SK-N-SH treated with all-trans-retinoic acid at 6 μM for 48 hours (cell line): Measurements from ENCODE around the gene CROCC2.

Experiments used
- ATAC-seq: fragments of 200-7000 bp; cut with Tn5 transposase; 3 replicates; pipeline ENCODE4 v1.9.1; 2020; ENCODE audit warnings: mild to moderate bottlenecking, moderate library complexity
- BACH2 ChIP-seq: fragments of 250-450 bp; sonication (Bioruptor Pico); IDR thresholded peaks from 2 replicates; pipeline ENCODE4 v1.9.0; 2021; ENCODE audit warnings: mild to moderate bottlenecking, borderline replicate concordance
- CREB5 ChIP-seq: fragments of 250-450 bp; sonication (Bioruptor Pico); IDR thresholded peaks from 2 replicates; pipeline ENCODE4 v1.5.1; 2020; ENCODE audit warnings: low read depth, mild to moderate bottlenecking, moderate library complexity
- CSDC2 ChIP-seq: fragments of 250-450 bp; sonication (Bioruptor Pico); IDR thresholded peaks from 2 replicates; pipeline ENCODE4 v1.5.0; 2020; ENCODE audit warnings: mild to moderate bottlenecking, moderate library complexity
- CSRNP3 ChIP-seq: fragments of 250-450 bp; sonication (Bioruptor Pico); IDR thresholded peaks from 2 replicates; pipeline ENCODE4 v1.5.1; 2021; ENCODE audit warnings: mild to moderate bottlenecking, moderate library complexity
- ESRRG ChIP-seq: fragments of 250-450 bp; sonication (Bioruptor Pico); IDR thresholded peaks from 2 replicates; pipeline ENCODE4 v1.6.1; 2021; ENCODE audit warnings: mild to moderate bottlenecking
- GLIS3 ChIP-seq: fragments of 250-450 bp; sonication (Bioruptor Pico); IDR thresholded peaks from 2 replicates; pipeline ENCODE4 v1.5.0; 2020; ENCODE audit warnings: mild to moderate bottlenecking, moderate library complexity
- ISL1 ChIP-seq: fragments of 250-450 bp; sonication (Bioruptor Pico); IDR thresholded peaks from 2 replicates; pipeline ENCODE4 v2.1.2; 2022; ENCODE audit warnings: mild to moderate bottlenecking, moderate library complexity
- OSR1 ChIP-seq: fragments of 250-450 bp; sonication (Bioruptor Pico); IDR thresholded peaks from 2 replicates; pipeline ENCODE4 v1.8.0; 2022; ENCODE audit warnings: moderate library complexity, mild to moderate bottlenecking, inconsistent platforms
- PATZ1 ChIP-seq: fragments of 250-450 bp; sonication (Bioruptor Pico); IDR thresholded peaks from 2 replicates; pipeline ENCODE4 v1.8.0; 2020; ENCODE audit warnings: mild to moderate bottlenecking, moderate library complexity, borderline replicate concordance
- POU6F1 ChIP-seq: fragments of 250-450 bp; sonication (Bioruptor Pico); IDR thresholded peaks from 2 replicates; pipeline ENCODE4 v1.8.0; 2021; ENCODE audit warnings: low read depth, mild to moderate bottlenecking, moderate library complexity, borderline replicate concordance
- PPARA ChIP-seq: fragments of 250-450 bp; sonication (Bioruptor Pico); IDR thresholded peaks from 2 replicates; pipeline ENCODE4 v1.5.0; 2020; ENCODE audit warnings: mild to moderate bottlenecking, borderline replicate concordance
- RARB ChIP-seq: fragments of 250-450 bp; sonication (Bioruptor Pico); IDR thresholded peaks from 2 replicates; pipeline ENCODE4 v1.8.0; 2021; ENCODE audit warnings: mild to moderate bottlenecking, moderate library complexity
- TCF4 ChIP-seq: fragments of 250-450 bp; sonication (Bioruptor Pico); IDR thresholded peaks from 2 replicates; pipeline ENCODE4 v1.8.0; 2021; ENCODE audit warnings: mild to moderate bottlenecking, moderate library complexity, borderline replicate concordance
- TOX ChIP-seq: fragments of 250-450 bp; sonication (Bioruptor Pico); IDR thresholded peaks from 2 replicates; pipeline ENCODE4 v1.8.0; 2021; ENCODE audit warnings: mild to moderate bottlenecking, moderate library complexity, borderline replicate concordance
- TSHZ2 ChIP-seq: fragments of 250-450 bp; sonication (Bioruptor Pico); IDR thresholded peaks from 2 replicates; pipeline ENCODE4 v1.5.0; 2020; ENCODE audit warnings: mild to moderate bottlenecking, moderate library complexity
- ZFP3 ChIP-seq: fragments of 250-450 bp; sonication (Bioruptor Pico); IDR thresholded peaks from 2 replicates; pipeline ENCODE4 v1.5.0; 2020; ENCODE audit warnings: mild to moderate bottlenecking, moderate library complexity
- ZFP30 ChIP-seq: fragments of 450-650 bp; formaldehyde crosslinking; IDR thresholded peaks from 2 replicates; pipeline ENCODE4 v1.5.0; 2022; ENCODE audit warnings: mild to moderate bottlenecking, moderate library complexity
- ZNF565 ChIP-seq: fragments of 450-650 bp; formaldehyde crosslinking; conservative IDR thresholded peaks from 2 replicates; pipeline ENCODE4 v1.5.0; 2020; ENCODE audit warnings: low read depth, mild to moderate bottlenecking, moderate library complexity
- ZNF70 ChIP-seq: fragments of 450-650 bp; formaldehyde crosslinking; IDR thresholded peaks from 2 replicates; pipeline ENCODE4 v1.5.0; 2020; ENCODE audit warnings: mild to moderate bottlenecking, moderate library complexity
- ZNF8 ChIP-seq: fragments of 450-650 bp; formaldehyde crosslinking; IDR thresholded peaks from 2 replicates; pipeline ENCODE4 v1.5.0; 2020; ENCODE audit warnings: mild to moderate bottlenecking, moderate library complexity

CROCC2 gene

GRCh38 chr2:240968731-240969624, 62.8 kb downstream of the CROCC2 start:
- TF ChIP-seq TCF4 (CRISPR knock-in tag), result no peak

GRCh38 chr2:240970104-240970503, 64.0 kb downstream of the CROCC2 start:
- TF ChIP-seq RARB (CRISPR knock-in tag) (no peak), ZNF70 (no peak), TOX (CRISPR knock-in tag) (no peak), CSDC2 (no peak), PPARA (no peak), ZFP30 (CRISPR knock-in tag) (no peak), ZNF565 (CRISPR knock-in tag) (no peak), CSRNP3 (CRISPR knock-in tag) (no peak), GLIS3 (CRISPR knock-in tag) (no peak), POU6F1 (CRISPR knock-in tag) (no peak), OSR1 (CRISPR knock-in tag) (no peak), ZNF8 (CRISPR knock-in tag) (no peak), BACH2 (CRISPR knock-in tag) (no peak), ESRRG (CRISPR knock-in tag) (no peak), ZFP3 (CRISPR knock-in tag) (no peak), CREB5 (CRISPR knock-in tag) (no peak)
- no peak for ATAC-seq

More at GRCh38 chr2:240968731-240969624, 62.8 kb downstream of the CROCC2 start:
- no peak for ATAC-seq

- no peak for ATAC-seq
- TF ChIP-seq OSR1 (CRISPR knock-in tag), result no peak
- TF ChIP-seq TSHZ2 (CRISPR knock-in tag), result no peak
Observed at GRCh38 chr2:240970816-240971215, 64.7 kb downstream of the CROCC2 start.

- ATAC-seq, result no peak
- TF ChIP-seq ZNF70 (no peak), ISL1 (no peak), ESRRG (CRISPR knock-in tag) (no peak), CREB5 (CRISPR knock-in tag) (no peak), POU6F1 (CRISPR knock-in tag) (no peak), PATZ1 (no peak)
Observed at GRCh38 chr2:240972201-240972600, 66.1 kb downstream of the CROCC2 start.
